Measurements from ENCODE around the gene ZNF362. TPM values are rescaled to one million over a fixed set of nuclear protein-coding genes. Genes with fewer than 3 reads are reported as not detected.

Gene ZNF362
- total RNA-seq, 1 experiment from 2014 or later = 11.1 TPM

GRCh38 chr1:33234131-33234530, 22.2 kb upstream of the ZNF362 start:
- POLR2A ChIA-PET = no interaction called here
- TF ChIP-seq EGR1 (IDR thresholded peaks at IDR 0.05; ENCODE audit: low read depth) (no peak), POLR2AphosphoS5 (IDR thresholded peaks at IDR 0.05; ENCODE audit: low read depth, low read length) (no peak), POLR2A (IDR thresholded peaks at IDR 0.05; ENCODE audit: borderline replicate concordance, extremely low read depth, insufficient read depth, insufficient read length) (no peak), MAX (IDR thresholded peaks at IDR 0.05) (no peak), FOSL1 (IDR thresholded peaks at IDR 0.05; ENCODE audit: low read depth) (no peak), SIN3A (IDR thresholded peaks at IDR 0.05; ENCODE audit: low read depth) (no peak), ZFX (IDR thresholded peaks at IDR 0.05) (no peak), ZNF274 (IDR thresholded peaks at IDR 0.05; ENCODE audit: low read depth, low read length) (no peak)
- TF ChIP-seq, protein P1, sequence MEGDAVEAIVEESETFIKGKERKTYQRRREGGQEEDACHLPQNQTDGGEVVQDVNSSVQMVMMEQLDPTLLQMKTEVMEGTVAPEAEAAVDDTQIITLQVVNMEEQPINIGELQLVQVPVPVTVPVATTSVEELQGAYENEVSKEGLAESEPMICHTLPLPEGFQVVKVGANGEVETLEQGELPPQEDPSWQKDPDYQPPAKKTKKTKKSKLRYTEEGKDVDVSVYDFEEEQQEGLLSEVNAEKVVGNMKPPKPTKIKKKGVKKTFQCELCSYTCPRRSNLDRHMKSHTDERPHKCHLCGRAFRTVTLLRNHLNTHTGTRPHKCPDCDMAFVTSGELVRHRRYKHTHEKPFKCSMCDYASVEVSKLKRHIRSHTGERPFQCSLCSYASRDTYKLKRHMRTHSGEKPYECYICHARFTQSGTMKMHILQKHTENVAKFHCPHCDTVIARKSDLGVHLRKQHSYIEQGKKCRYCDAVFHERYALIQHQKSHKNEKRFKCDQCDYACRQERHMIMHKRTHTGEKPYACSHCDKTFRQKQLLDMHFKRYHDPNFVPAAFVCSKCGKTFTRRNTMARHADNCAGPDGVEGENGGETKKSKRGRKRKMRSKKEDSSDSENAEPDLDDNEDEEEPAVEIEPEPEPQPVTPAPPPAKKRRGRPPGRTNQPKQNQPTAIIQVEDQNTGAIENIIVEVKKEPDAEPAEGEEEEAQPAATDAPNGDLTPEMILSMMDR (IDR thresholded peaks at IDR 0.05 in 2 of 3, conservative IDR thresholded peaks at IDR 0.05 in 1 of 3; ENCODE audit: borderline replicate concordance in 1 of 3, insufficient read depth in 1 of 3, low read depth in 2 of 3, low read length in 2 of 3) = no peak
- TF ChIP-seq, protein P2, sequence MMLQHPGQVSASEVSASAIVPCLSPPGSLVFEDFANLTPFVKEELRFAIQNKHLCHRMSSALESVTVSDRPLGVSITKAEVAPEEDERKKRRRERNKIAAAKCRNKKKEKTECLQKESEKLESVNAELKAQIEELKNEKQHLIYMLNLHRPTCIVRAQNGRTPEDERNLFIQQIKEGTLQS (IDR thresholded peaks at IDR 0.05) = no peak
- CTCF ChIA-PET = no interaction called here
- DNase-seq (ENCODE audit: low read depth, low spot score) (no peak), ATAC-seq (no peak)
- H2AFZ ChIP-seq (ENCODE audit: low read depth, low read length, poor library complexity, severe bottlenecking) = no peak overlapping the region
- H3K9me3 ChIP-seq (ENCODE audit: control insufficient read depth in 1 of 2, insufficient read depth in 1 of 2, low read depth in 1 of 2, low read length in 2 of 2) = no peaks in the 10 kb centered on the region
- H4K20me1 ChIP-seq (ENCODE audit: insufficient read depth) = no peaks in the 10 kb centered on the region
- no peaks in the 10 kb centered on the region for H3K36me3 ChIP-seq (ENCODE audit: control insufficient read depth in 1 of 2, insufficient read depth in 2 of 2, low read length in 2 of 2)
- H3K27me3 ChIP-seq (ENCODE audit: insufficient read depth, low read length) = no peaks in the 10 kb centered on the region
- H3K27ac ChIP-seq (ENCODE audit: low read depth, low read length) = no peak overlapping the region
- H3K79me2 ChIP-seq (ENCODE audit: insufficient read depth, low read length) = no peaks in the 10 kb centered on the region
- BruUV-seq (replicated peaks) = no TSS peak
- H3K4me1 ChIP-seq (ENCODE audit: control insufficient read depth in 1 of 2, insufficient read depth in 2 of 2, low read length in 2 of 2) = peaks cover 9 to 12% of the 10 kb centered on the region in 2 experiments; a peak in 2 of 4 replicates
- H3K4me2 ChIP-seq (ENCODE audit: low read length) = no peak overlapping the region
- H3K9me2 ChIP-seq (ENCODE audit: insufficient read depth) = no peaks in the 10 kb centered on the region
- intact Hi-C loops (cut with micrococcal nuclease) = no loop called here
- RAD21 ChIA-PET (ENCODE audit: low non-redundant PET in 1 of 2, low total read pairs in 2 of 2, uncharacterized antibody in 2 of 2, unreplicated experiment in 2 of 2) = no interaction called here
- no peak overlapping the region for H3K9ac ChIP-seq (ENCODE audit: low read length)
- no peak overlapping the region for H3K4me3 ChIP-seq (replicated peaks in 1 of 2; ENCODE audit: low read depth in 1 of 2, low read length in 2 of 2)

Data from HCT116 (cell line).